ENCODE data around the gene TPP2.

Gene TPP2

DNA sequence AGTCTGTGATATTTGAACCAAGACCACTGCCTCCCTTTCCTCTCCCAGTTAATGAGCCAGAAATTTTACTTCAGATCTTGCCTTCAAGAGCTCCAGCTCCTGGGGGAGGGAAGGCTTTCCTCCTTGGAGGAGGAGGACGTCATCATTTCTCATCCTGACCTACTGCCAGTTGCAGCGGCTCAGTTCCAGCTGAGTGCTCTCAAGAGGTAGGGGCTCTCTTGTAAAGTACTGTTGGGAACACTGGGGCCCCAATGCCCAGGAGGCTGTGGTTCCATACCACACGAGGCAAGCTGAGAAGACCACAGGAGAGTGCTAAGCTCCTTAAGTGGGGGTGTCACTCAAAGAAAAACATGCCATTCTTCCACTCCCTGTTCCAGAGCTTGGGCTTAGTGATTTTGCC is 61.9 kb downstream of the TPP2 start:
- Histone ChIP-seq H3K9me2 (replicated peaks; ENCODE audit: insufficient read depth, low read length) (no peaks in the 10 kb centered on the region), H3K4me2 (ENCODE audit: low read depth, low read length) (no peak overlapping the region), H3F3A (ENCODE audit: insufficient read depth, low read length) (0 out of 2 replicates have a peak, but pooled peaks cover 2% of the 10 kb centered on the region), H2AFZ (ENCODE audit: low read length) (no peak overlapping the region), H3K27me3 (replicated peaks; ENCODE audit: insufficient read depth, low read length) (no peaks in the 10 kb centered on the region), H3K27ac (ENCODE audit: low read length) (no peak overlapping the region), H4K20me1 (ENCODE audit: insufficient read depth, low read length) (no peaks in the 10 kb centered on the region), H3K4me3 (ENCODE audit: low read length) (no peak overlapping the region), H3K36me3 (replicated peaks; ENCODE audit: insufficient read depth, low read length) (peaks cover 20% of the 10 kb centered on the region), H3K79me2 (ENCODE audit: low read length) (peaks cover 34% of the 10 kb centered on the region), H3K9ac (ENCODE audit: low read length) (no peak overlapping the region), H3K9me3 (replicated peaks; ENCODE audit: insufficient read depth, low read length) (no peaks in the 10 kb centered on the region), H3K4me1 (ENCODE audit: low read length) (no peaks in the 10 kb centered on the region)
- TF ChIP-seq EZH2phosphoT487 (IDR thresholded peaks at IDR 0.05; ENCODE audit: low read length): no peak
- TF ChIP-seq EZH2 (optimal IDR thresholded peaks at IDR 0.05; ENCODE audit: low read depth, low read length): no peak
- TF ChIP-seq CTCF (IDR thresholded peaks at IDR 0.05; ENCODE audit: low read length): no peak
- DNase-seq: no peak

DNA sequence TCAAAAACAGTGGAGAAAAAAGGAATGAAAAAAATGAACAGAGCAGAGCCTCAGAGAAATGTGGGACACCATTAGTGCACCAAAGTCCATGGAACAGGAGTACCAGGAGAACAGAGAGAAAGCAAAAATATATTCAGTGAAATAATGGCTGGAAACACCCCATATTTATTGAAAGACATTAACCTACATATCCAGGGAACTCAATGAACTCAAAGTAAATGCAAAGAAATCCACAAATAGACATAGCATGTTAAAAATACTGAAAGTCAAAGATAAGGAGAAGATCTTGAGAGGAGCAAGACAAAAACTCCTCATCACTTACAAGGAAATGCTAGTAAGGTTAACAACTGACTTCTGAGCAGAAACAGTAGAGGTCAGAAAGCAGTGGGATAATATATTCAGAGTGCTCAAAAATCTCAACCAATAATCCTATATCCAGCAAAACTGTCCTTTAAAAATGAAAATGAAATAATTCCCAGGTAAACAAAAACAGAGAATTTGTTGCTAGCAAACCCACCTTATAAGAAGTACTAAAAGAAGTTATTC is 62.5 kb downstream of the TPP2 start:
- H3K4me2 ChIP-seq (ENCODE audit: low read depth, low read length): no peak overlapping the region
- no peak overlapping the region for H3K9ac ChIP-seq (ENCODE audit: low read length)
- no peaks in the 10 kb centered on the region; the same call in 1 of the 2 replicates for H4K20me1 ChIP-seq (ENCODE audit: insufficient read depth, low read length)
- no peak for DNase-seq
- H3K27me3 ChIP-seq (replicated peaks; ENCODE audit: insufficient read depth, low read length): no peaks in the 10 kb centered on the region
- H3K4me1 ChIP-seq (ENCODE audit: low read length): no peaks in the 10 kb centered on the region
- no peak for TF ChIP-seq EZH2 (optimal IDR thresholded peaks at IDR 0.05; ENCODE audit: low read depth, low read length)
- no peak for TF ChIP-seq CTCF (IDR thresholded peaks at IDR 0.05; ENCODE audit: low read length)
- no peak for TF ChIP-seq EZH2phosphoT487 (IDR thresholded peaks at IDR 0.05; ENCODE audit: low read length)
- no peak overlapping the region for H2AFZ ChIP-seq (ENCODE audit: low read length)
- H3K36me3 ChIP-seq (replicated peaks; ENCODE audit: insufficient read depth, low read length): peaks cover 23% of the 10 kb centered on the region
- no peaks in the 10 kb centered on the region for H3K9me3 ChIP-seq (replicated peaks; ENCODE audit: insufficient read depth, low read length)
- H3F3A ChIP-seq (ENCODE audit: insufficient read depth, low read length): 0 out of 2 replicates have a peak, but pooled peaks cover 3% of the 10 kb centered on the region
- H3K9me2 ChIP-seq (replicated peaks; ENCODE audit: insufficient read depth, low read length): no peaks in the 10 kb centered on the region
- no peak overlapping the region for H3K27ac ChIP-seq (ENCODE audit: low read length)
- peaks cover 39% of the 10 kb centered on the region for H3K79me2 ChIP-seq (ENCODE audit: low read length)
- no peak overlapping the region for H3K4me3 ChIP-seq (ENCODE audit: low read length)

- no peaks in the 10 kb centered on the region for H3K9me3 ChIP-seq (replicated peaks; ENCODE audit: insufficient read depth, low read length)
- no peak overlapping the region for H3K4me3 ChIP-seq (ENCODE audit: low read length)
- no peaks in the 10 kb centered on the region; the same call in 1 of the 2 replicates for H4K20me1 ChIP-seq (ENCODE audit: insufficient read depth, low read length)
- H3K4me1 ChIP-seq (ENCODE audit: low read length): no peaks in the 10 kb centered on the region
- no peaks in the 10 kb centered on the region for H3K27me3 ChIP-seq (replicated peaks; ENCODE audit: insufficient read depth, low read length)
- no peak overlapping the region for H3K27ac ChIP-seq (ENCODE audit: low read length)
- TF ChIP-seq EZH2phosphoT487 (IDR thresholded peaks at IDR 0.05; ENCODE audit: low read length) (no peak), CTCF (IDR thresholded peaks at IDR 0.05; ENCODE audit: low read length) (no peak), EZH2 (optimal IDR thresholded peaks at IDR 0.05; ENCODE audit: low read depth, low read length) (no peak)
- no peaks in the 10 kb centered on the region for H3K9me2 ChIP-seq (replicated peaks; ENCODE audit: insufficient read depth, low read length)
- no peak overlapping the region for H3K4me2 ChIP-seq (ENCODE audit: low read depth, low read length)
- no peak overlapping the region for H3K9ac ChIP-seq (ENCODE audit: low read length)
- H3K79me2 ChIP-seq (ENCODE audit: low read length): peaks cover 8% of the 10 kb centered on the region
- H2AFZ ChIP-seq (ENCODE audit: low read length): no peak overlapping the region
- no peak for DNase-seq
- H3F3A ChIP-seq (ENCODE audit: insufficient read depth, low read length): 0 out of 2 replicates have a peak, but pooled peaks cover 3% of the 10 kb centered on the region
- peaks cover 23% of the 10 kb centered on the region for H3K36me3 ChIP-seq (replicated peaks; ENCODE audit: insufficient read depth, low read length)
Observed at GRCh38 chr13:102667023-102667422, 70.2 kb downstream of the TPP2 start.
